Activated T-cell treated with anti-CD3 and anti-CD28 coated beads, Interleukin-2, amount 50 U/mL, for 72 hours (primary cell): ENCODE measurements around the gene NAGK. TPM values are rescaled to one million over a fixed set of nuclear protein-coding genes. Genes with fewer than 3 reads are reported as not detected.
A peak's percentile ranks its signal among the peaks of the same experiment; 100 is the strongest.
"Not testable (repeated sequence)": the region's sequence is repeated elsewhere in the genome, so short reads cannot be mapped to it uniquely, and the experiment has no call there.

ENCODE experiments used
- ATAC-seq, 2 donors: fragments of 150-1000 bp; cut with Tn5 transposase; replicated peaks in 1 of 2; 2 replicates each; pipeline ENCODE4 v1.10.0; 2021; ENCODE audit warnings: moderate library complexity in 2 of 2, mild to moderate bottlenecking in 1 of 2
- DNase-seq, 2 donors: peaks; one replicate each; pipeline ENCODE4 v3.0.0; 2021 to 2022; ENCODE audit warnings: mixed read lengths in 1 of 2
- H3K27ac Mint-ChIP-seq: one replicate; pipeline ENCODE4 v1.8.0; 2022; ENCODE audit warnings: mild to moderate bottlenecking, moderate library complexity, mixed read lengths
- H3K27me3 Mint-ChIP-seq: one replicate; pipeline ENCODE4 v1.8.0; 2022; ENCODE audit warnings: low read depth, mixed read lengths
- H3K36me3 Mint-ChIP-seq, 2 donors: one replicate each; pipeline ENCODE4 v1.8.0; 2022; ENCODE audit warnings: mixed read lengths in 2 of 2, mild to moderate bottlenecking in 1 of 2; ENCODE audit not compliant: insufficient read depth in 2 of 2
- H3K4me1 Mint-ChIP-seq: one replicate; pipeline ENCODE4 v1.8.0; 2022; ENCODE audit warnings: low read depth, mixed read lengths
- H3K4me3 Mint-ChIP-seq, 2 donors: one replicate each; pipeline ENCODE4 v1.8.0; 2022; ENCODE audit warnings: mild to moderate bottlenecking in 2 of 2, mixed read lengths in 2 of 2, moderate library complexity in 2 of 2
- H3K9me3 Mint-ChIP-seq, 2 donors: one replicate each; pipeline ENCODE4 v1.8.0; 2022; ENCODE audit warnings: mixed read lengths in 2 of 2
- total RNA-seq, 2 donors: library from RNA; stranded (reverse); gene quantifications; one replicate each; pipeline ENCODE4 v1.2.3, GENCODE V29; 2022

Gene NAGK
- total RNA-seq, 2 donors from 2014 or later, result 51.3 to 53.8 TPM

DNA sequence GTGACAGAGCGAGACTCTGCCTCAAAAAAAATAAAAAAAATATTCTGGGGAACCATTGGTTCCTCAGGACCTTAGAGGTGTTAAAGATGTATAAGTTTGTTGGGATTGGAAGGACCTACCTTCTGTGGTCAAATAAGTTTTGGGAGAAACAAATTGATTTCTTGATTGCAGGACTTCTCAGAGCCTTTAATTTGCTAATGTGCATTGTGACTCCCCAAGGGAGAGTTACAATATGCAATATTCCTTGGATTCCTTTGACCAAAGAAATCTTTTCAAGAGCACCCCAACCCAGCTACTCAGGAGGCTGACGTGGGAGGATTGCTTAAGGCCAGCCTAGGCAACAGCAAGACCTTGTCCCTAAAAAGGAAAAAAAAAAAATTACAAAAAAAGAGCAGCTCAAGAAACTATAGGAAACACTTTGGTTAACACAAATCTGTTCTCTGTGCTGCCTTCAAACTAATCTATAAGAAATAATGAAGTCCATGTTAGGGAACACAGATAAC lies 6.5 kb downstream of the NAGK start:
- H3K4me3 Mint-ChIP-seq, result no peak overlapping the region
- DNase-seq (no peak), ATAC-seq (no peak)
- H3K36me3 Mint-ChIP-seq, result peaks cover 9 to 10% of the 10 kb centered on the region in 2 donors
- peaks cover 45% of the 10 kb centered on the region for H3K4me1 Mint-ChIP-seq
- no peaks in the 10 kb centered on the region for H3K27me3 Mint-ChIP-seq
- H3K9me3 Mint-ChIP-seq, result no peaks in the 10 kb centered on the region
- no peak overlapping the region for H3K27ac Mint-ChIP-seq

DNA sequence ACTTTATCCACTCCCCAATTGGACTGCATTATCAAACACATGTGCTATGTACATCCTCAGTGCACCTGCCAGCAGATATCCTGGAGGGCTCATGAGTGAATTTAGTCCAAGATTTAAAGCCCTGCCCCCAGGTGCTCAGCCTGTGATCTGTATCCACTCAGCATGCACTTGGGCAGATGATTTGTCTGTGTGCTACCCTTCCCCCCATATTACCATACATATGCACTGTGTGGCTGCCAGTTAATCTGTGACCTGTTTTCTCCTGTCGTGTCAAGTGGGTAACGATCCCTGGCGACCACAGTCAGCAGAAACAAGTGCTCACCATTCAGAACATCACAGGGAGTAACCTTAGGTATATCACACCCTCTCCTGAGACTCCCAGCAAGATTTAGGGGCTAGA lies 10.2 kb downstream of the NAGK start:
- Mint-ChIP-seq H3K27ac (peak overlapping the region; percentile 30), H3K27me3 (no peaks in the 10 kb centered on the region), H3K36me3 (peaks cover 7% of the 10 kb centered on the region in 2 donors), H3K4me1 (peaks cover 20% of the 10 kb centered on the region), H3K9me3 (no peaks in the 10 kb centered on the region), H3K4me3 (no peak overlapping the region)
- ATAC-seq (no peak), DNase-seq (no peak)

DNA sequence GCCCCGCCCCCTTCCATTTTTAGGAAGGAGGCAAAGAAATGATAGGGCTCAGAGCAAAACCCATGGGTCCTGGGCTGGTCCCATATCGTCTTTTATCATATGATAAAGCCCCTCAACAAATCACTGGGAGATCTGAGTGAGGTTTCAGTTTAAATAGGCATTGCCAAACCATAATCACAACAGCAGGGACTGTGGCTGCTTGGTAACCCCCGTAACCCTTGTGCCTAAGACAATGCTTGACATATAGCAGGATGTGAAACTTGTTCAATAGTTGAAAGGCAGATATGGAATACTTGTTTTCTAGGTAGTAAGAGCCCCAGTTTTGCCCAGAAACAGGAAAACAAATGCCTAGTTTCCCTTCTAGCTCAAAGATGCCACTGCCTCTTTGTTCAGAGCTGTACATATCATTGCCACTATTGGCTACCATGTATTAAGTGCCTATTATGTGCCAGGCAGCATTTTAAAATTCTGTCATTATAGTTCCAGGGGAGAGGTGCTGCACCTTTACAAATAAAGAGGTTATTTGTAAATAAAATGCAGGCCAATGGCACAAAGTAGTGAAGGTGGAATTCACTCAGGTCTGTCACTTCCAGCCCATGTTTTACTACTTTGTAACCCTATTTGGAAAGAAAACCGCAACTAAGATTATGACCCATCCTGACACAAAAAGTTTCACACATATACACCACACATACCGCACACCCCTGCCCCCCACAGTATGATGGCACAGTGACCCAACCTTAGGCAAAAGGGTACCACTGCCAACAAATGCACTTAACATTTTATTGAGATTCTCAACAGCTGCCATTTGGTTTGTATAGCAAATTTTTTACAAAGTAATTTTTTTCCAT lies 14.2 kb downstream of the NAGK start:
- Mint-ChIP-seq H3K4me3 (peak overlapping the region; percentile 49 to 76), H3K36me3 (peaks cover 0 to 2% of the 10 kb centered on the region in 2 donors), H3K4me1 (peaks cover 16% of the 10 kb centered on the region), H3K9me3 (no peaks in the 10 kb centered on the region), H3K27ac (peak overlapping the region; percentile 29), H3K27me3 (peaks cover 8% of the 10 kb centered on the region)
- ATAC-seq (peak; percentile 95 to 96), DNase-seq (peak; percentile 75 to 76)

DNA sequence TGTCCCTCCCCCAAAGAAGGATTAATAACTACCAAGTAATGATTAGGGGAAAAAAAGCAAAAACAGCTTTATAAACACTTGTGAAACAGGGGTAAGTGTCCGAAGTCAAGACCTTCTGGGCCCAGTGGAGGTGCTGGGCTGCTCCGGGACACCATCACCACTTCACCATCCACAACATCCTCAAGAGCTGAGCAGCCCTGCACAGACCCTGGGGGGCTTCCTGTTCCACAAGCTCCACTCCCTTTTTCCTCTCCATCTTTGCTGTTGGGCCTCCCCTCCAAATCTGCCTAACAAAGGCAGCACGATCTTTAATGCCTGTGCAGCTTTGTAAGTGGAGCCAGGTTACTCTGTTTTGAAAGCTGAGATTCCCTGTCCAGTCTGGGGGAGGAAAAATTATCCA lies 14.8 kb downstream of the NAGK start:
- H3K36me3 Mint-ChIP-seq, H3K9me3 Mint-ChIP-seq, H3K27ac Mint-ChIP-seq, H3K4me3 Mint-ChIP-seq, DNase-seq, ATAC-seq: not testable (repeated sequence)
- Mint-ChIP-seq H3K27me3 (peaks cover 12% of the 10 kb centered on the region), H3K4me1 (peaks cover 16% of the 10 kb centered on the region)

DNA sequence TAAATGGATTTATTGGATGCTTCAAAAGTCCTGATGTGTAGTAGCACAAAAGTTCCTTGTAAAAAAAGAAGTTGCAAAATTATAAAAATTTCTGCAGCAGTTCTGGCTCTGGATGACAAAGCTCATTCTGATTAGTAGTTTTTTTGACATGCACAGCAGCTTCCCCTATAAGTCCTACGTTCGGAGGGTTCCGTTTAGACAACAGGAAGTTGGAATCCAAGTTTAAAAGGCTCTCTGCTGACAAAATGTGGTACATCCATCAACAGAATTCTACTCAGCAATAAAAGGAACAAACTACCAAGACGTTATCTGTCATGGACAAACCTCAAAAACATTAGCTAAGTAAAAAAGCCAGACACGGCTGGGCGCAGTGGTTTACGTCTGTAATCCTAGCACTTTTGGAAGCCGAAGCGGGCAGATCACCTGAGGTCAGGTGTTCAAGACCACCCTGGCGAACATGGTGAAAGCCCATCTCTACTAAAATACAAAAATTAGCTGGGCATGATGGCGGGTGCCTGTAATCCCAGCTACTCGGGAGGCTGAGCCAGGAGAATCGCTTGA lies 15.4 kb downstream of the NAGK start:
- H3K9me3 Mint-ChIP-seq, H3K36me3 Mint-ChIP-seq, H3K27ac Mint-ChIP-seq, ATAC-seq, DNase-seq: not testable (repeated sequence)
- peaks cover 16% of the 10 kb centered on the region for H3K4me1 Mint-ChIP-seq
- H3K4me3 Mint-ChIP-seq, result peak overlapping the region in 1 of 2 donors; percentile 14
- H3K27me3 Mint-ChIP-seq, result peaks cover 14% of the 10 kb centered on the region

DNA sequence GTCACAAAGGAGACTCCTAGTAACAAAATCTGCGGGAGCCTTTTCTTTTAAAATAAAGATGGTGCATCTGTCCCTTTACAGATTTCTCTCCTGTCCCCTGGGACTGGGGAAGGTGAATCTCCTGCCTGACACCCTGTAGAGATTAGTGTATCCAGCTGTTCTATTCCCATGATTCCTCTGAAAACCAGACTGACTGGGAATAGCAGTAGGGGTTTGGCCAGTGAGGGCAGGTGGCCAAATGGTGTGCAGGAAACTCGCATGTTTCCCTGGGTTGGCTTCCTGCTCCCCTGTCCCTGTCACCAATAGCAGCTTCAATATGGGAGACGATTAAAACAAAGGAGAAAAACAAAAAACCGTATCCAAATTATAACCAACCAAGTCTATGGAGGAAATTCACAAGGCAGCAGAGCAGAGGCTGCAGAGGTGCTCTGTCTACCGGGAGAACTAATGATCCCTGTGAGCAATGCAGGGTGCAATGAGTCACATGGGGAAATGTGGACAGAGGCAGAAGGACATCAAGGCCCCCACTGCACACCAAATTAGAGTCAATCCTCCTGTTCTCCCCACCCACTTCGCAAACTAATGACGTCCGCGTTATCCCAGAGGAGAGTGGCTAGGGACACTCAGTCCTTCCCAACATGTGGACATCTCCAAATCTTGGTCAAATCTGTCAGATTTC lies 17.0 kb downstream of the NAGK start:
- H3K4me3 Mint-ChIP-seq, H3K9me3 Mint-ChIP-seq, ATAC-seq, H3K27ac Mint-ChIP-seq, DNase-seq, H3K36me3 Mint-ChIP-seq: not testable (repeated sequence)
- peaks cover 14% of the 10 kb centered on the region for H3K27me3 Mint-ChIP-seq
- H3K4me1 Mint-ChIP-seq, result peaks cover 16% of the 10 kb centered on the region

DNA sequence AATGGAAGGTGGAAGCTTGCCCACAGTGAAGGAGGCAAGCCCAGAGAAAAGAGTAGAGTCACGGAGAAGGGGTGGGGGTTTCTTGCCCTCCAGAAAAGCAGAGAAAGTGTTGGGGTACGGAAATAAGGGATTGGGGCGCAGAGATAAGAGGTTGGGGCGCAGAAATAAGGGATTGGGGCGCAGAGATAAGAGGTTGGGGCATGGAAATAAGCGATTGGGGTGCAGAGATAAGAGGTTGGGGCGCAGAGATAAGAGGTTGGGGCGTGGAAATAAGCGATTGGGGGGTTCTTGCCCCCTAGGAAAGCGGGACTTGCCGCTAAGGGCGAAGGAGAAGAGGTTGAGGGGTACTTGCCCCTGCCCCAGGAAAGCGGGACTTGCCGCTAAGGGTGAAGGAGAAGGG lies 21.0 kb downstream of the NAGK start:
- peaks cover 14% of the 10 kb centered on the region for H3K27me3 Mint-ChIP-seq
- H3K9me3 Mint-ChIP-seq, H3K27ac Mint-ChIP-seq, H3K36me3 Mint-ChIP-seq, H3K4me3 Mint-ChIP-seq, ATAC-seq, H3K4me1 Mint-ChIP-seq, DNase-seq: not testable (repeated sequence)

DNA sequence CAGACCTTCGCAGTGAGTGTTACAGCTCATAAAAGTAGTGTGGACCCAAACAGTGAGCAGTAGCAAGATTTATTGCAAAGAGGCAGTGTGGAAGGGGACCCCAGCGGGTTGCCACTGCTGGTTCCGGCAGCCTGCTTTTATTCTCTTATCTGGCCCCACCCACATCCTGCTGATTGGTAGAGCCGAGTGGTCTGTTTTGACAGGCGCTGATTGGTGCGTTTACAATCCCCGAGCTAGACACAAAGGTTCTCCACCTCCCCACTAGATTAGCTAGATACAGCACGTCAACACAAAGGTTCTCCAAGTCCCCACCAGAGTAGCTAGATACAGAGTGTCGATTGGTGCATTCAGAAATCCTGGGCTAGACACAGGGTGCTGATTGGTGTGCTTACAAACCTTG lies 23.4 kb downstream of the NAGK start:
- DNase-seq, H3K4me1 Mint-ChIP-seq, H3K36me3 Mint-ChIP-seq, H3K4me3 Mint-ChIP-seq, H3K9me3 Mint-ChIP-seq, ATAC-seq, H3K27ac Mint-ChIP-seq: not testable (repeated sequence)
- H3K27me3 Mint-ChIP-seq, result peaks cover 14% of the 10 kb centered on the region

DNA sequence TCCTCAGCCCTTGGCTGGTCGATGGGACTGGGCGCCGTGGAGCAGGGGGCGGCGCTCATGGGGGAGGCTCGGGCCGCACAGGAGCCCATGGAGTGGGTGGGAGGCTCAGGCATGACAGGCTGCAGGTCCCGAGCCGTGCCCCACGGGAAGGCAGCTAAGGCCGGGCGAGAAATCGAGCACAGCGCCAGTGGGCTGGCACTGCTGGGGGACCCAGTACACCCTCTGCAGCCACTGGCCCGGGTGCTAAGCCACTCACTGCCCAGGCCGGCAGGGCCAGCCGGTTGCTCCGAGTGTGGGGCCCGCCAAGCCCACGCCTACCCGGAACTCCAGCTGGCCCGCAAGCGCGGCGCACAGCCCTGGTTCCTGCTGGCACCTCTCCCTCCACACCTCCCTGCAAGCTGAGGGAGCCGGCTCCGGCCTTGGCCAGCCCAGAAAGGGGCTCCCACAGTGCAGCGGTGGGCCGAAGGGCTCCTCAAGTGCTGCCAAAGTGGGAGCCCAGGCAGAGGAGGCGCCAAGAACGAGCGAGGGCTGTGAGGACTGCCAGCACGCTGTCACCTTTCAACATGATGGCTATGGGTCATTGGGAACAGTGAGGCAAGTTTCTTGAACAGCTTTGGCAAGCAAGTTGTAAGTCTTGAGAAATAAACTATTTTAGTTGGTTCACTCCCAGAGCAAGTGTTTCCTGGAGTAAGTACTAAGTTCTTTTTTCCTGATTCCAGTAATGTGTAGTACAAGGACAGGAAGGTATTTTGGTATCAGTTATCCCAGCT lies 24.2 kb downstream of the NAGK start:
- not testable (repeated sequence) for H3K4me3 Mint-ChIP-seq, H3K27ac Mint-ChIP-seq, DNase-seq, H3K4me1 Mint-ChIP-seq, H3K27me3 Mint-ChIP-seq, ATAC-seq, H3K9me3 Mint-ChIP-seq, H3K36me3 Mint-ChIP-seq

DNA sequence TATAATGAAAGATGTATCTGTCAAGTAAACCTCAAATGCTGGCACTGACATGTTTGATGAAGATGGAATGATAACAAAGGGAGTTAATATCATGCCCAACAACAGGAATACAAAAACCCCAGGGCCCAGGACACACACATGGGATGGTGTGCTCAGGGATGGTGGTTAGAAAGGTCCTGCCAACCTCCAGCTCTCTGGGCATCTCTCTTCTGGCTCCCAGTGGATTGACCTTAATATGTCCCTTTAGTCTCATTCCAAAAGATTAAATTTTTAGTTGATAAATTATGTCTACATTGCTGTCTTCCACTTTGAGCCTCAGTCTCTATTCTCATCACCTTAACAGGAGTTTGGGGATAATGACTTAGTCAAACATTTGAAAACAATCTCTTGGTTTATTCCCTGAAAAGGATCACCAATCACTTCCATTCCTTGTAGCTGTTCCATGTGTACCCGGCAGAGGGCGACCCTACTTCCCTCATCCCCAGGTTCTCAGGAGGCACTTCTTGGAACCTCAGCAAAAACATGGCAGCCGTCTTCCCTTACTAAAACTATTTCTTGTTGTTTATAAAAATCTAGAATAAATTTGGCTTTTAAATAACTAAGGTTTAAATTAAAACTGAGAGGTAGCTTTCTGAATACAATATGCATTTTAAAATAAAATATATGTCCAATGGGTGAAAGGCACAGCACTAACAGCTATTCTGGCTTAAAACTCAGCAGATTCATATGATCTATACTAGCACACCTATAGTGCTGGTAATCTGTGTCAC lies 31.9 kb downstream of the NAGK start:
- no peaks in the 10 kb centered on the region for H3K36me3 Mint-ChIP-seq
- peaks cover under 1% of the 10 kb centered on the region in 2 donors for H3K9me3 Mint-ChIP-seq
- H3K4me3 Mint-ChIP-seq, result no peak overlapping the region
- peaks cover 5% of the 10 kb centered on the region for H3K4me1 Mint-ChIP-seq
- H3K27ac Mint-ChIP-seq, result no peak overlapping the region
- DNase-seq (peak; percentile 49 to 60), ATAC-seq (peak; percentile 55 to 56)
- H3K27me3 Mint-ChIP-seq, result peaks cover 10% of the 10 kb centered on the region

DNA sequence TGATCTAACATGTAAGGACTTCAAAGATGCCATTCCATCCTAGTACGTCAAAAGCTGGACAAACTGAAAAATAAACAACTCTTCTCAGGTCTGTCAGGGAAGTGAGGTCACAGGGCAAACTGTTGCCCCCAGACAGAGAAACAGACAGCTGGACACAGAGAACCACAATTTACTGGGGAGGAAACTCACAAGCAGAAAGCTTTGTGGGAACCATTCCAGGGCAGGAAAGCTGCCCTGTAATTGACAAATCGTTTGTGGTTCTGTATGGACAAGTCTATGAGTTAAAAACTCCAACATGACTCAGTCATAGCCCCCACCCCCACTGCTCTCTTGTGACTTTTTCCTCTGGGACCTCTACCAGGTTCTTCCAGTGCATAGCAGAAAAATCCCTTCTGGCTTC lies 33.2 kb downstream of the NAGK start:
- H3K4me3 Mint-ChIP-seq, result no peak overlapping the region
- no peak overlapping the region for H3K27ac Mint-ChIP-seq
- DNase-seq (no peak), ATAC-seq (no peak)
- peaks cover 2 to 4% of the 10 kb centered on the region in 2 donors for H3K9me3 Mint-ChIP-seq
- peaks cover 5% of the 10 kb centered on the region for H3K4me1 Mint-ChIP-seq
- H3K27me3 Mint-ChIP-seq, result peaks cover 10% of the 10 kb centered on the region
- H3K36me3 Mint-ChIP-seq, result no peaks in the 10 kb centered on the region

DNA sequence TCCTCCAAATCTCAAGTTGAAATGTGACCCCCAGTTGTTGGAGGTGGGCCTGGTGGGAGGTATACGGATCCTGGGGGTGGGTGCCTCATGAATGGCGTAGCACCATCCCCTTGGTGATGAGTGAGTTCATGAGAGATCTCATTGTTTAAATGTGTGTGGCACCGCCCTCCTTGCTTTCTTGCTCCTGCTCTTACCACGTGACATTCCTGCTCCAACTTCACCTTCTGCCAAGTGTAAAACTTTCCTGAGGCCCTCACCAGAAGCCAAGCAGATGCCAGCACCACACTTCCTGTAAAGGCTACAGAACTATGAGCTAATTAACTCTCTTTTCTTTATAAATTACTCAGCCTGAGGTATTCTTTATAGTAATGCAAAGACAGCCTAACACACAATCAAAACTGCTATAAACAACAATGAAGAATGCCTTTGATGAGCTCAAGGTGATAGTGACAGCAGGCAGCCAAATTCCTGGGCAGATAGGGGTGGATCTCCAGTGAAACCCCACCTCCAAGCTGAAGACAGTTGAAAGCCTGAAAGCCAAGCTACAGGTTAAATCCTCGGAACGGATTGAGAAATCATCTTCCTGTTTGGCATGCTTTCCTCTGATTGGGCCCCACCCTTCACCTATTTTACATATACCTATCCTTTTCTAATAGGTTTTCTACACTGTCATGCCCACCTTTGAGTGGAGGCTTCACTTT lies 34.7 kb downstream of the NAGK start:
- Mint-ChIP-seq H3K27me3 (peaks cover 10% of the 10 kb centered on the region), H3K4me1 (peaks cover 5% of the 10 kb centered on the region), H3K36me3 (no peaks in the 10 kb centered on the region), H3K9me3 (peaks cover 2 to 4% of the 10 kb centered on the region in 2 donors), H3K27ac (peak overlapping the region; percentile 11), H3K4me3 (no peak overlapping the region)
- DNase-seq (no peak), ATAC-seq (no peak)
